HL-60 (cell line): ENCODE data around the gene WDR11.

Source experiments
- DNase-seq, 2 experiments: peaks; one replicate each; pipeline ENCODE4 v3.0.0-alpha.2; 2010 to 2020; ENCODE audit warnings: low read depth in 1 of 2, low spot score in 1 of 2
- H3K27ac ChIP-seq: fragments of 250-450 bp; sonication (Bioruptor Pico); replicated peaks from 2 replicates; pipeline ENCODE4 v1.5.1; 2020; ENCODE audit warnings: mild to moderate bottlenecking, moderate library complexity
- H3K27me3 ChIP-seq: fragments of 250-450 bp; sonication (Bioruptor Pico); 2 replicates; pipeline ENCODE4 v1.5.1; 2021; ENCODE audit warnings: mild to moderate bottlenecking, moderate library complexity; ENCODE audit not compliant: insufficient read depth, poor library complexity, severe bottlenecking
- H3K4me3 ChIP-seq: replicated peaks from 2 replicates; pipeline ENCODE4 v1.5.1; 2011; ENCODE audit warnings: mild to moderate bottlenecking, control low read depth, low read length; ENCODE audit not compliant: insufficient read depth
- CTCF ChIP-seq: IDR thresholded peaks from one replicate; pipeline ENCODE4 v1.5.1; 2011; ENCODE audit warnings: low read length, control low read depth, inconsistent platforms; ENCODE audit not compliant: insufficient read depth
- GABPA ChIP-seq: IDR thresholded peaks from 2 replicates; pipeline ENCODE4 v1.6.1; 2012; ENCODE audit warnings: low read depth
- POLR2AphosphoS5 ChIP-seq: IDR thresholded peaks from 2 replicates; pipeline ENCODE4 v1.6.1; 2012; ENCODE audit warnings: low read depth
- SPI1 ChIP-seq: IDR thresholded peaks from 2 replicates; pipeline ENCODE4 v1.6.1; 2012; ENCODE audit warnings: low read depth, mild to moderate bottlenecking, borderline replicate concordance
- TF ChIP-seq, protein P1 (sequence below): IDR thresholded peaks from 2 replicates; pipeline ENCODE4 v1.6.1; 2012; ENCODE audit warnings: low read depth; ENCODE audit not compliant: insufficient replicate concordance

WDR11 gene

DNA sequence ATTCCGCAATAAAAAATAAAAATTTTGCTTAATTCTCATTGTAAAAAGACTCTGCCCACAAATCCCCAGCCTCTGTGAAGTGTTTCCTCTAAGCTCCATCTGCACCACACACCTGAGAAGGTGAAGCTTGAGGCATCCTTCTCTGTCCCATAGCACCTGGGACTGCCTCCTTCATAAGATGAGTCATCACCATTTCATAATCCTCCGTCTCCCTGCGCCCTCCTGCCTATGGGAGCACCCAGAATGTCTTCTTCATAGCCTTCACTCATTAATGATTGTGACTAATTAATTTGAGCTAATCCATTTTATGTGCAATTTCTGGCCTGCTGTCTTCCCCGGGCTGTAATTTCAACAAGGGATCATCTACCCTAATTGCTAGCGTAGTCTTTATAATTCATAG is 90.3 kb downstream of the WDR11 start:
- Histone ChIP-seq H3K4me3 (no peak overlapping the region), H3K27ac (no peak overlapping the region), H3K27me3 (peaks cover 5% of the 10 kb centered on the region)
- peak in 1 of 2 experiments; percentile 5 for DNase-seq
- no peak for TF ChIP-seq CTCF
- TF ChIP-seq, protein P1, sequence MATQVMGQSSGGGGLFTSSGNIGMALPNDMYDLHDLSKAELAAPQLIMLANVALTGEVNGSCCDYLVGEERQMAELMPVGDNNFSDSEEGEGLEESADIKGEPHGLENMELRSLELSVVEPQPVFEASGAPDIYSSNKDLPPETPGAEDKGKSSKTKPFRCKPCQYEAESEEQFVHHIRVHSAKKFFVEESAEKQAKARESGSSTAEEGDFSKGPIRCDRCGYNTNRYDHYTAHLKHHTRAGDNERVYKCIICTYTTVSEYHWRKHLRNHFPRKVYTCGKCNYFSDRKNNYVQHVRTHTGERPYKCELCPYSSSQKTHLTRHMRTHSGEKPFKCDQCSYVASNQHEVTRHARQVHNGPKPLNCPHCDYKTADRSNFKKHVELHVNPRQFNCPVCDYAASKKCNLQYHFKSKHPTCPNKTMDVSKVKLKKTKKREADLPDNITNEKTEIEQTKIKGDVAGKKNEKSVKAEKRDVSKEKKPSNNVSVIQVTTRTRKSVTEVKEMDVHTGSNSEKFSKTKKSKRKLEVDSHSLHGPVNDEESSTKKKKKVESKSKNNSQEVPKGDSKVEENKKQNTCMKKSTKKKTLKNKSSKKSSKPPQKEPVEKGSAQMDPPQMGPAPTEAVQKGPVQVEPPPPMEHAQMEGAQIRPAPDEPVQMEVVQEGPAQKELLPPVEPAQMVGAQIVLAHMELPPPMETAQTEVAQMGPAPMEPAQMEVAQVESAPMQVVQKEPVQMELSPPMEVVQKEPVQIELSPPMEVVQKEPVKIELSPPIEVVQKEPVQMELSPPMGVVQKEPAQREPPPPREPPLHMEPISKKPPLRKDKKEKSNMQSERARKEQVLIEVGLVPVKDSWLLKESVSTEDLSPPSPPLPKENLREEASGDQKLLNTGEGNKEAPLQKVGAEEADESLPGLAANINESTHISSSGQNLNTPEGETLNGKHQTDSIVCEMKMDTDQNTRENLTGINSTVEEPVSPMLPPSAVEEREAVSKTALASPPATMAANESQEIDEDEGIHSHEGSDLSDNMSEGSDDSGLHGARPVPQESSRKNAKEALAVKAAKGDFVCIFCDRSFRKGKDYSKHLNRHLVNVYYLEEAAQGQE: no peak
- TF ChIP-seq GABPA: no peak
- TF ChIP-seq POLR2AphosphoS5: no peak
- TF ChIP-seq SPI1: no peak

DNA sequence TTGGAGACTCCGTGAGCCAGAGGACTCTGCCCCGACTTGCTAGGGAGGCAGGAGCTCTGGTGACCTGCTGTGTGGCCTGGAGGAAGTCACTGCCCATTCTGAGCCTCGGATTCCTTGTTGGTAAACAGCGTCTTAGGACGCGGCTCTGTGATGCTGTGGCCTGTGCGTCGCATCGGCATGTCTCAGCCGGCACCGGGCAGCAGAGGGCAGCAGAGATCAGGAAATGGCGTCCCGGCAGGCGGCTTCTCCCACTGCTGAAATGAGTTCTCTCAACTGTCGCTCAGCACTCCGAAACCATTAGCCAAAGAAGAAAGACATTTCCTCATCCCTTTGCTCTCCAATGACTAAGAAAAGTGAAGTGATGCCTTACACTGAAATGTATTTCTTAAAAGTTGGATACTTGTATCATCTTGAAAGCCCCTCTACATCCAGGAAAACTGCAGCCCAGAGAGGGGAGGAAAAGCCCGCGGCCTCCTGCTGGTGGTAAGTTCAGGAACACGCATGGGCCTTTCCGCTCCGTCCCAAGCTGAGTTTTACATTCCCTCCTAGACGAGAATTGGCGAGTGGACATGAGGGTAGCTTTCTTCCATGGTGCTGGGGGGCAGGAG is 91.7 kb downstream of the WDR11 start:
- H3K27me3 ChIP-seq: peaks cover 5% of the 10 kb centered on the region
- peak; percentile 46 to 76 for DNase-seq
- TF ChIP-seq CTCF: peak; percentile 72
- no peak for TF ChIP-seq SPI1
- TF ChIP-seq GABPA: no peak
- H3K27ac ChIP-seq: no peak overlapping the region
- no peak overlapping the region for H3K4me3 ChIP-seq

GRCh38 chr10:120943542-120943941 is 92.4 kb downstream of the WDR11 start:
- Histone ChIP-seq H3K27ac (no peak overlapping the region), H3K4me3 (no peak overlapping the region), H3K27me3 (peaks cover 5% of the 10 kb centered on the region)
- TF ChIP-seq, protein P1: no peak
- no peak for DNase-seq

DNA sequence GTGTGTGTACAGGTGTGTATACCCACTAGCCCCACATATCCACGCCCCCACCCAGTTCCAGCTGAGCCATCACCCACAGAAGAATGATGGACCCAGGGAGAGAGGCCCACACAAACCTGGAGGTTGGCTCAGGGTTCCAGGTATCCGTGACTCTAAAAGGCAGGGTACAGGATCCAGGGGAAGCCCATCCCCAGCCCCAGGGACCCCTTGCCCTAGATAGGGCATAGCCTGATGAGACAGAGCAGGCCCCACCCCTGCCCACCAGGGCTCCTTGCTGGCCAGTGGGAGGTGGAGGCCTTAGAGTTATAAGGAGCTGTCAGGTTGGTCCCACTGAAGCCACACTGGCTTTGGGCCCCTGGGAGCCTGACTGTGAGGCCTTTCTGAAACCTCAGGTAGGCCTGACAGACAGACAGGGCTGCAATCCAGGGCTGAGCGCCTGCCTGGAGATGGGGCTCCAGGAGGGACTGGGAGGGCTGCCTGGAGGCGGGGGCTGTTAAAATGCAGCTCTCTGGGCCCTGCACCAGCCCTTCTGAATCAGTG is 93.5 kb downstream of the WDR11 start:
- Histone ChIP-seq H3K27me3 (peaks cover 13% of the 10 kb centered on the region), H3K27ac (no peak overlapping the region), H3K4me3 (no peak overlapping the region)
- no peak for TF ChIP-seq POLR2AphosphoS5
- no peak for TF ChIP-seq SPI1
- TF ChIP-seq CTCF: no peak
- TF ChIP-seq, protein P1: no peak
- TF ChIP-seq GABPA: no peak
- DNase-seq: no peak
